Measurements from ENCODE around the gene MND1. TPM values are rescaled to one million over a fixed set of nuclear protein-coding genes. Genes with fewer than 3 reads are reported as not detected.

The MND1 gene
- total and polyA plus RNA-seq, 2 of the 8 experiments (the other 6 are each of a cell fraction or from before 2014, with no cell fraction given), result 4.4 to 26.2 TPM

GRCh38 chr4:153371701-153372234 lies 27.3 kb downstream of the MND1 start:
- no peaks in the 10 kb centered on the region for H3K79me2 ChIP-seq (ENCODE audit: control insufficient read depth in 1 of 2, insufficient read depth in 2 of 2, low read length in 2 of 2)
- no peak overlapping the region for H4K91ac ChIP-seq (replicated peaks; ENCODE audit: insufficient read length, low read length)
- no peak overlapping the region for H2AFZ ChIP-seq (ENCODE audit: low read length)
- peaks cover 0 to 2% (median 0%) of the 10 kb centered on the region in 4 experiments; a peak in 1 of 7 replicates for H3K27me3 ChIP-seq (replicated peaks in 1 of 4; ENCODE audit: control insufficient read depth in 3 of 4, extremely low read depth in 1 of 4, insufficient read depth in 3 of 4, low read length in 3 of 4)
- H4K20me1 ChIP-seq (replicated peaks in 1 of 2; ENCODE audit: control insufficient read depth in 1 of 2, insufficient read depth in 2 of 2, low read length in 2 of 2), result no peaks in the 10 kb centered on the region
- no peak overlapping the region for H3K56ac ChIP-seq (replicated peaks; ENCODE audit: insufficient read length, low read depth, low read length)
- H3K4me3 ChIP-seq (ENCODE audit: extremely low read depth in 1 of 4, insufficient read depth in 2 of 4, low read depth in 3 of 4, low read length in 4 of 4), result no peak overlapping the region
- CTCF ChIA-PET (ENCODE audit: partially characterized antibody), result interaction anchor here (0.6 kb wide), 1 partner anchor 18 kb away, joined by 3 read pairs; no protein-coding TSS in a partner anchor
- no peak overlapping the region for H3K9ac ChIP-seq (replicated peaks in 1 of 4; ENCODE audit: extremely low read depth in 1 of 4, low read depth in 3 of 4, low read length in 3 of 4)
- no peaks in the 10 kb centered on the region for H3K23me2 ChIP-seq (ENCODE audit: low read depth, low read length)
- no peak overlapping the region for H2BK120ac ChIP-seq (replicated peaks; ENCODE audit: low read depth, low read length)
- POLR2A ChIA-PET (ENCODE audit: partially characterized antibody), result no interaction called here
- H3K27ac ChIP-seq (ENCODE audit: low read depth, low read length), result no peak overlapping the region
- no peaks in the 10 kb centered on the region for H3K79me1 ChIP-seq (ENCODE audit: low read depth, low read length)
- H2BK5ac ChIP-seq (ENCODE audit: low read depth, low read length), result no peak overlapping the region
- no peak for FAIRE-seq
- H3K18ac ChIP-seq (ENCODE audit: extremely low read depth, low read length), result no peak overlapping the region
- no peak overlapping the region for H4K8ac ChIP-seq (ENCODE audit: extremely low read depth, insufficient read depth, low read length)
- H2BK20ac ChIP-seq (ENCODE audit: low read length), result no peak overlapping the region
- H3K4me2 ChIP-seq (ENCODE audit: insufficient read depth in 1 of 2, low read depth in 2 of 2, low read length in 2 of 2), result no peak overlapping the region
- H3K9me3 ChIP-seq (ENCODE audit: insufficient read depth in 2 of 2, low read depth in 1 of 2, low read length in 1 of 2), result no peaks in the 10 kb centered on the region; a peak in 1 of 4 replicates
- WGBS, 2 experiments (ENCODE audit: extremely low coverage in 1 of 2, insufficient coverage in 1 of 2, insufficient read length in 1 of 2, insufficient replicate concordance in 2 of 2, low coverage in 1 of 2, low lambda C conversion rate in 2 of 2, missing lambda C conversion rate in 1 of 2), result 87% methylated on average over 6 of the region's 6 CpGs; no CpG with 5 or more reads in 1 of the 2 experiments
- H3K14ac ChIP-seq (ENCODE audit: insufficient read length), result no peak overlapping the region
- peaks cover 0 to 33% (median 13%) of the 10 kb centered on the region in 4 experiments; a peak in 6 of 8 replicates for H3K36me3 ChIP-seq (ENCODE audit: control insufficient read depth in 2 of 4, insufficient read depth in 4 of 4, low read length in 3 of 4)
- H3K4ac ChIP-seq (replicated peaks; ENCODE audit: insufficient read length, low read depth, low read length), result no peak overlapping the region
- no peak overlapping the region for H3K23ac ChIP-seq (ENCODE audit: insufficient read length)
- H2BK15ac ChIP-seq (ENCODE audit: low read length), result no peak overlapping the region
- no peak for DNase-seq (ENCODE audit: low read depth in 1 of 2, low spot score in 2 of 2)
- no peak overlapping the region for H4K5ac ChIP-seq (ENCODE audit: insufficient read length, low read depth, low read length)
- no peaks in the 10 kb centered on the region for H3K4me1 ChIP-seq (replicated peaks in 1 of 4; ENCODE audit: control insufficient read depth in 3 of 4, insufficient read depth in 4 of 4, low read length in 3 of 4)
- H2AK5ac ChIP-seq (ENCODE audit: low read depth, low read length), result no peak overlapping the region
- H2BK12ac ChIP-seq (ENCODE audit: low read depth, low read length), result no peak overlapping the region
- TF ChIP-seq TAF1 (IDR thresholded peaks at IDR 0.05; ENCODE audit: low read depth, low read length) (no peak), JUN (IDR thresholded peaks at IDR 0.05; ENCODE audit: low read depth, low read length) (no peak), TEAD4 (IDR thresholded peaks at IDR 0.05; ENCODE audit: low read depth, low read length) (no peak), BRCA1 (IDR thresholded peaks at IDR 0.05; ENCODE audit: low read depth, low read length) (no peak), POLR2AphosphoS5 (IDR thresholded peaks at IDR 0.05; ENCODE audit: low read depth, low read length) (no peak), BCL11A (IDR thresholded peaks at IDR 0.05; ENCODE audit: low read depth in 2 of 2, low read length in 2 of 2) (no peak), ZNF274 (IDR thresholded peaks at IDR 0.05; ENCODE audit: borderline replicate concordance, extremely low read depth, low read length) (no peak), SIRT6 (IDR thresholded peaks at IDR 0.05; ENCODE audit: low read length) (no peak), SUZ12 (IDR thresholded peaks at IDR 0.05; ENCODE audit: low read length) (no peak), CBX8 (IDR thresholded peaks at IDR 0.05; ENCODE audit: borderline replicate concordance, low read depth, low read length) (no peak), KDM4A (IDR thresholded peaks at IDR 0.05; ENCODE audit: low read depth, low read length, severe bottlenecking) (no peak), POU5F1 (IDR thresholded peaks at IDR 0.05; ENCODE audit: low read depth, low read length) (no peak), RFX5 (IDR thresholded peaks at IDR 0.05; ENCODE audit: borderline replicate concordance, low read depth, low read length) (no peak), USF2 (IDR thresholded peaks at IDR 0.05; ENCODE audit: low read length) (no peak)

Data from H1 (cell line).